ENCODE measurements around the gene UBE2O.

GRCh38 chr17:76422406-76422805, 30.5 kb downstream of the UBE2O start:
- TF ChIP-seq CTCF (IDR thresholded peaks at IDR 0.05), result no peak
- no peak for TF ChIP-seq POLR2A (IDR thresholded peaks at IDR 0.05)
